Esophagus squamous epithelium (tissue), 4 donors: ENCODE data around the gene FOSB.

Experiments
- CTCF ChIP-seq, 6 experiments: fragments of 450-650 bp in 4 of 6; fragments of 200-600 bp in 2 of 6; sonication (generic) in 2 of 6; IDR thresholded peaks; one replicate each; pipeline ENCODE4 v1.5.1; 2016 to 2019; ENCODE audit warnings: antibody characterized with exemption in 6 of 6, mild to moderate bottlenecking in 4 of 6, moderate library complexity in 4 of 6
- POLR2A ChIP-seq, 4 donors: fragments of 450-650 bp; IDR thresholded peaks; one replicate each; pipeline ENCODE4 v1.6.1; 2017; ENCODE audit warnings: antibody characterized with exemption in 4 of 4, mild to moderate bottlenecking in 4 of 4, moderate library complexity in 3 of 4

DNA sequence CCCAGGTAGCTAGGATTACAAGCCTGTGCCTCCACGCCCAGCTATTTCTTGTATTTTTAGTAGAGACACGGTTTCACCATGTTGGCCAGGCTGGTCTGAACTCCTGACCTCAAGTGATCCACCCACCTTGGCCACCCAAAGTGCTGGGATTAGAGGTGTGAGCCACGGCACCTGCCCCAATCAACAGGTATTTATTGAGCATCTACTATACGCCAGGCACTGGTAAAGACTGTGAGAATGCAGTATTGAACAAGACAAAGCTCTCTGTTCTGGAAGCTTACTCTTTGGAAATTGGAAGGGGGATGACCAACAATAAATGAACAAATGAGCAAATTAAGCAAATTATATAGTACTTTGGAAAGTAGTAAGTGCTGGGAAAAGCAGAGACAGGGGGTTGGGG, 22.7 kb upstream of the FOSB start:
- TF ChIP-seq CTCF (IDR thresholded peaks at IDR 0.05) (no peak), POLR2A (IDR thresholded peaks at IDR 0.05) (no peak)
